H1 (cell line): Measurements from ENCODE around the gene DUSP1. TPM values are rescaled to one million over a fixed set of nuclear protein-coding genes. Genes with fewer than 3 reads are reported as not detected.

Experiments used
- CTCF ChIA-PET: fragments of 300-600 bp; sonication (Branson Sonifier 250); formaldehyde crosslinking; loops from one replicate; lab custom pipeline; 2021; ENCODE audit not compliant: partially characterized antibody; lab: Charles Lee
- POLR2A ChIA-PET: fragments of 300-600 bp; sonication (Branson Sonifier 250); formaldehyde crosslinking; loops from one replicate; lab custom pipeline; 2021; ENCODE audit warnings: inconsistent platforms; ENCODE audit not compliant: partially characterized antibody; lab: Charles Lee
- DNase-seq, 2 experiments: peaks; one replicate each; pipeline versions ENCODE4 v3.0.0 to v3.0.0-alpha.2; 2010 to 2022; ENCODE audit warnings: low spot score in 2 of 2, low read depth in 1 of 2, mixed read lengths in 1 of 2
- FAIRE-seq: peaks from 2 replicates; lab custom pipeline; 2011; peaks lifted over from hg19 to GRCh38; lab: Jason Lieb, UNC
- H2AFZ ChIP-seq: 2 replicates; pipeline ENCODE4 v1.8.1; 2012; ENCODE audit warnings: low read length, inconsistent platforms
- H2AK5ac ChIP-seq: 2 replicates; pipeline ENCODE4 v1.6.1; 2013; ENCODE audit warnings: low read depth, low read length
- H2BK120ac ChIP-seq: replicated peaks from 2 replicates; pipeline ENCODE3; 2013; ENCODE audit warnings: low read depth, low read length, inconsistent platforms
- H2BK12ac ChIP-seq: 2 replicates; pipeline ENCODE4 v1.6.1; 2013; ENCODE audit warnings: low read depth, low read length
- H2BK15ac ChIP-seq: 2 replicates; pipeline ENCODE4 v1.6.1; 2013; ENCODE audit warnings: low read length
- H2BK20ac ChIP-seq: 2 replicates; pipeline ENCODE4 v1.6.1; 2013; ENCODE audit warnings: low read length
- H2BK5ac ChIP-seq: 2 replicates; pipeline ENCODE4 v1.6.1; 2013; ENCODE audit warnings: low read depth, low read length
- H3K14ac ChIP-seq: 2 replicates; pipeline ENCODE4 v1.6.1; 2013; ENCODE audit warnings: inconsistent platforms; ENCODE audit not compliant: insufficient read length
- H3K18ac ChIP-seq: 2 replicates; pipeline ENCODE4 v1.6.1; 2013; ENCODE audit warnings: low read length; ENCODE audit errors: extremely low read depth
- H3K23ac ChIP-seq: 2 replicates; pipeline ENCODE4 v1.6.1; 2013; ENCODE audit warnings: inconsistent platforms; ENCODE audit not compliant: insufficient read length
- H3K23me2 ChIP-seq: 2 replicates; pipeline ENCODE4 v1.6.1; 2013; ENCODE audit warnings: low read depth, low read length
- H3K27ac ChIP-seq: 2 replicates; pipeline ENCODE4 v1.6.1; 2011; ENCODE audit warnings: low read depth, low read length, inconsistent platforms
- H3K27me3 ChIP-seq, 4 experiments: replicated peaks in 1 of 4; 1 replicate in 1 of 4; 2 replicates in 3 of 4; pipeline versions ENCODE4 v1.6.1 to v1.8.1; 2011 to 2013; ENCODE audit warnings: low read length in 3 of 4, mild to moderate bottlenecking in 3 of 4, inconsistent platforms in 2 of 4, mixed read lengths in 2 of 4, moderate library complexity in 1 of 4; ENCODE audit not compliant: control insufficient read depth in 3 of 4, insufficient read depth in 3 of 4; ENCODE audit errors: extremely low read depth in 1 of 4
- H3K36me3 ChIP-seq, 4 experiments: 2 replicates each; pipeline versions ENCODE4 v1.6.1 to v1.8.1; 2011 to 2013; ENCODE audit warnings: mild to moderate bottlenecking in 4 of 4, low read length in 3 of 4, moderate library complexity in 2 of 4, control low read depth in 1 of 4, inconsistent platforms in 1 of 4; ENCODE audit not compliant: insufficient read depth in 4 of 4, control insufficient read depth in 2 of 4
- H3K4ac ChIP-seq: replicated peaks from 2 replicates; pipeline ENCODE3; 2013; ENCODE audit warnings: low read length, low read depth, mixed read lengths, inconsistent platforms; ENCODE audit not compliant: insufficient read length
- H3K4me1 ChIP-seq, 4 experiments: replicated peaks in 1 of 4; 1 replicate in 1 of 4; 2 replicates in 3 of 4; pipeline versions ENCODE4 v1.6.1 to v1.8.1; 2011 to 2013; ENCODE audit warnings: low read length in 3 of 4, inconsistent platforms in 2 of 4, mixed read lengths in 1 of 4; ENCODE audit not compliant: insufficient read depth in 4 of 4, control insufficient read depth in 3 of 4
- H3K4me2 ChIP-seq, 2 experiments: 2 replicates each; pipeline versions ENCODE4 v1.6.1 to v1.8.1; 2011 to 2013; ENCODE audit warnings: low read depth in 2 of 2, low read length in 2 of 2, control low read depth in 1 of 2, inconsistent platforms in 1 of 2, mild to moderate bottlenecking in 1 of 2; ENCODE audit not compliant: insufficient read depth in 1 of 2
- H3K4me3 ChIP-seq, 4 experiments: fragments of 200-600, 300-600 bp in 1 of 4; sonication (generic), shearing (Covaris generic), sonication (Bioruptor Twin) in 1 of 4; 2 replicates each; pipeline versions ENCODE4 v1.5.1 to v1.8.1; 2011 to 2016; ENCODE audit warnings: low read length in 4 of 4, low read depth in 3 of 4, control low read depth in 2 of 4, inconsistent platforms in 2 of 4, mild to moderate bottlenecking in 2 of 4, mixed read lengths in 1 of 4, moderate library complexity in 1 of 4; ENCODE audit not compliant: insufficient read depth in 2 of 4; ENCODE audit errors: extremely low read depth in 1 of 4
- H3K56ac ChIP-seq: replicated peaks from 2 replicates; pipeline ENCODE3; 2013; ENCODE audit warnings: low read depth, mild to moderate bottlenecking, mixed read lengths, low read length, inconsistent platforms; ENCODE audit not compliant: insufficient read length
- H3K79me1 ChIP-seq: 2 replicates; pipeline ENCODE4 v1.6.1; 2013; ENCODE audit warnings: low read depth, low read length, control low read depth
- H3K79me2 ChIP-seq, 2 experiments: 2 replicates each; pipeline versions ENCODE4 v1.6.1 to v1.8.1; 2012 to 2013; ENCODE audit warnings: low read length in 2 of 2, mild to moderate bottlenecking in 2 of 2, inconsistent platforms in 1 of 2; ENCODE audit not compliant: insufficient read depth in 2 of 2, control insufficient read depth in 1 of 2
- H3K9ac ChIP-seq, 4 experiments: replicated peaks in 1 of 4; 1 replicate in 1 of 4; 2 replicates in 3 of 4; pipeline versions ENCODE4 v1.6.1 to v1.8.1; 2011 to 2013; ENCODE audit warnings: low read depth in 3 of 4, low read length in 3 of 4, control low read depth in 2 of 4, mild to moderate bottlenecking in 2 of 4, moderate library complexity in 2 of 4, inconsistent platforms in 1 of 4; ENCODE audit errors: extremely low read depth in 1 of 4
- H3K9me3 ChIP-seq, 2 experiments: 2 replicates each; pipeline versions ENCODE4 v1.6.1 to v1.8.1; 2012 to 2013; ENCODE audit warnings: mild to moderate bottlenecking in 2 of 2, moderate library complexity in 2 of 2, control low read depth in 1 of 2, inconsistent platforms in 1 of 2, low read depth in 1 of 2, low read length in 1 of 2, mixed read lengths in 1 of 2; ENCODE audit not compliant: insufficient read depth in 2 of 2
- H4K20me1 ChIP-seq, 2 experiments: replicated peaks in 1 of 2; 2 replicates each; pipeline versions ENCODE3 to v1.8.1; 2011 to 2013; ENCODE audit warnings: inconsistent platforms in 2 of 2, low read length in 2 of 2, mild to moderate bottlenecking in 1 of 2; ENCODE audit not compliant: insufficient read depth in 2 of 2, control insufficient read depth in 1 of 2
- H4K5ac ChIP-seq: 2 replicates; pipeline ENCODE4 v1.6.1; 2013; ENCODE audit warnings: low read length, low read depth, mixed read lengths, inconsistent platforms; ENCODE audit not compliant: insufficient read length
- H4K8ac ChIP-seq: 2 replicates; pipeline ENCODE4 v1.8.0; 2013; ENCODE audit warnings: mild to moderate bottlenecking, moderate library complexity, low read length, inconsistent platforms; ENCODE audit not compliant: insufficient read depth; ENCODE audit errors: extremely low read depth
- H4K91ac ChIP-seq: replicated peaks from 2 replicates; pipeline ENCODE3; 2013; ENCODE audit warnings: low read length, mixed read lengths, inconsistent platforms; ENCODE audit not compliant: insufficient read length
- BACH1 ChIP-seq: IDR thresholded peaks from 2 replicates; pipeline ENCODE4 v1.6.1; 2012; ENCODE audit warnings: low read length, improper control_type of control experiment
- CBX8 ChIP-seq: fragments of 300-800, 300-1000 bp; sonication (generic); IDR thresholded peaks from 2 replicates; pipeline ENCODE4 v1.7.1; 2016; ENCODE audit warnings: low read depth, low read length, borderline replicate concordance
- CREB1 ChIP-seq: IDR thresholded peaks from 2 replicates; pipeline ENCODE4 v1.6.1; 2012; ENCODE audit warnings: inconsistent platforms
- EGR1 ChIP-seq: IDR thresholded peaks from 2 replicates; pipeline ENCODE4 v1.6.1; 2011; ENCODE audit warnings: low read depth, low read length, borderline replicate concordance
- EP300 ChIP-seq, 2 experiments: IDR thresholded peaks; 1 replicate in 1 of 2; 2 replicates in 1 of 2; pipeline ENCODE4 v1.6.1; 2011 to 2012; ENCODE audit warnings: low read depth in 2 of 2, low read length in 2 of 2, mild to moderate bottlenecking in 2 of 2, borderline replicate concordance in 1 of 2, inconsistent platforms in 1 of 2, moderate library complexity in 1 of 2
- GABPA ChIP-seq: IDR thresholded peaks from 2 replicates; pipeline ENCODE4 v1.6.1; 2011; ENCODE audit warnings: mild to moderate bottlenecking, low read length, moderate library complexity, borderline replicate concordance; ENCODE audit not compliant: insufficient read depth
- JUND ChIP-seq: IDR thresholded peaks from 2 replicates; pipeline ENCODE4 v1.6.1; 2011; ENCODE audit warnings: mild to moderate bottlenecking, improper control_type of control experiment, low read length
- KDM1A ChIP-seq: fragments of 200-600, 300-600 bp; sonication (generic); IDR thresholded peaks from 2 replicates; pipeline ENCODE4 v1.7.1; 2016; ENCODE audit warnings: mild to moderate bottlenecking, low read length, borderline replicate concordance
- KDM5A ChIP-seq: fragments of 200-600 bp; IDR thresholded peaks from 2 replicates; pipeline ENCODE4 v1.7.1; 2012; ENCODE audit warnings: mild to moderate bottlenecking, low read length, inconsistent platforms, mixed read lengths
- MAX ChIP-seq: IDR thresholded peaks from 2 replicates; pipeline ENCODE4 v1.6.1; 2012; ENCODE audit warnings: inconsistent platforms
- RXRA ChIP-seq: IDR thresholded peaks from 2 replicates; pipeline ENCODE4 v1.6.1; 2011; ENCODE audit warnings: low read depth, mild to moderate bottlenecking, low read length, moderate library complexity; ENCODE audit not compliant: insufficient read depth
- SP2 ChIP-seq: IDR thresholded peaks from 2 replicates; pipeline ENCODE4 v1.6.1; 2012; ENCODE audit warnings: mild to moderate bottlenecking, low read length, inconsistent platforms
- WGBS, 2 experiments: shearing (Covaris generic) in 1 of 2; methylation state at CpG; one replicate each; pipeline versions ENCODE4 v1.1.6 to v1.1.7; 2013 to 2015; ENCODE audit warnings: low lambda C conversion rate in 2 of 2, mixed read lengths in 2 of 2, inconsistent platforms in 1 of 2, low coverage in 1 of 2, missing lambda C conversion rate in 1 of 2; ENCODE audit not compliant: insufficient replicate concordance in 2 of 2, insufficient coverage in 1 of 2, insufficient read length in 1 of 2; ENCODE audit errors: extremely low coverage in 1 of 2, missing lambda C conversion rate in 1 of 2; 5-methylcytosine and 5-hydroxymethylcytosine counted together
- polyA plus RNA-seq, 7 experiments: library from polyadenylated mRNA; depleted of rRNA in 3 of 7; stranded (reverse) in 5 of 7; unstranded in 2 of 7; fragments of >200 nt in 5 of 7; fragments of 200-250 nt in 2 of 7; gene quantifications; 1 replicate in 5 of 7; 2 replicates in 1 of 7; 4 replicates in 1 of 7; pipeline versions ENCODE4 v1.2.1 to v1.2.3, GENCODE V29; 2011 to 2013; ENCODE audit warnings: missing spikeins in 2 of 7, mixed read lengths in 2 of 7
- total RNA-seq: library from RNA; stranded (reverse); fragmentation: NEBNext Ultra II Directional; extraction: Animal tissue kit (Norgen Biotek cat#: 25700); gene quantifications from 2 replicates; pipeline ENCODE4 v1.2.1, GENCODE V29; 2021

DUSP1 gene
- total and polyA plus RNA-seq, 2 of the 8 experiments (the other 6 are each of a cell fraction or from before 2014, with no cell fraction given), result 6.5 to 11.7 TPM

- Histone ChIP-seq H4K91ac (no peak overlapping the region), H3K79me1 (no peaks in the 10 kb centered on the region), H3K9ac (no peak overlapping the region), H3K27ac (no peak overlapping the region), H2AFZ (peak overlapping the region; percentile 52; the same call in 1 of the 2 replicates), H4K8ac (no peak overlapping the region; the same call in 1 of the 2 replicates), H3K56ac (no peak overlapping the region), H3K18ac (no peak overlapping the region), H3K14ac (no peak overlapping the region), H2AK5ac (no peak overlapping the region), H2BK20ac (no peak overlapping the region), H3K23me2 (no peaks in the 10 kb centered on the region), H3K27me3 (peaks cover 0 to 1% (median 0%) of the 10 kb centered on the region in 4 experiments; a peak in 2 of 7 replicates), H3K4ac (no peak overlapping the region), H3K4me1 (peaks cover 0 to 3% (median 0%) of the 10 kb centered on the region in 4 experiments; a peak in 1 of 7 replicates), H2BK120ac (no peak overlapping the region), H4K20me1 (no peaks in the 10 kb centered on the region), H3K23ac (no peak overlapping the region), H3K9me3 (no peaks in the 10 kb centered on the region), H3K79me2 (no peaks in the 10 kb centered on the region), H4K5ac (no peak overlapping the region), H2BK12ac (no peak overlapping the region), H2BK5ac (no peak overlapping the region), H3K4me2 (no peak overlapping the region), H2BK15ac (0 out of 2 replicates have a peak overlapping the region, but pooled peaks have one; percentile 46), H3K4me3 (no peak overlapping the region), H3K36me3 (no peaks in the 10 kb centered on the region; a peak in 1 of 8 replicates)
- 75% methylated on average over 14 of the region's 16 CpGs; no CpG with 5 or more reads in 1 of the 2 experiments for WGBS, 2 experiments
- POLR2A ChIA-PET, result no interaction called here
- CTCF ChIA-PET, result interaction anchor here (0.8 to 1.3 kb wide), 3 partner anchors 10 to 202 kb away, joined by 3 to 6 read pairs (median 3); no protein-coding TSS in a partner anchor
- FAIRE-seq, result no peak
- no peak for DNase-seq
- TF ChIP-seq KDM1A, result no peak
- TF ChIP-seq RXRA, result no peak
- no peak for TF ChIP-seq EP300 (IDR thresholded peaks at IDR 0.05; ENCODE audit: borderline replicate concordance in 1 of 2, low read depth in 2 of 2, low read length in 2 of 2)
- no peak for TF ChIP-seq CREB1
- TF ChIP-seq CBX8, result no peak
- TF ChIP-seq JUND, result no peak
- no peak for TF ChIP-seq SP2
- TF ChIP-seq BACH1, result no peak
- no peak for TF ChIP-seq GABPA
- TF ChIP-seq KDM5A, result no peak
- TF ChIP-seq EGR1, result no peak
- TF ChIP-seq MAX, result no peak
Observed at GRCh38 chr5:172820046-172820767, 49.2 kb upstream of the DUSP1 start.
